GM23338 (cell line): Measurements from ENCODE around the gene CERK. TPM values are rescaled to one million over a fixed set of nuclear protein-coding genes. Genes with fewer than 3 reads are reported as not detected.

ENCODE experiments used
- ATAC-seq: fragments of 200-7000 bp; cut with Tn5 transposase; 3 replicates; pipeline ENCODE4 v1.9.1; 2020
- DNase-seq: peaks from one replicate; pipeline ENCODE4 v3.0.0-alpha.2; 2015; ENCODE audit warnings: low spot score
- H2AFZ ChIP-seq: fragments of 200-600 bp; sonication (generic); 2 replicates; pipeline ENCODE4 v1.8.0; 2016; ENCODE audit warnings: antibody characterized with exemption, mild to moderate bottlenecking, moderate library complexity
- H3F3A ChIP-seq: fragments of 200-600 bp; sonication (generic); replicated peaks from 2 replicates; pipeline ENCODE4 v1.8.0; 2017; ENCODE audit warnings: antibody characterized with exemption, mixed run types, low read depth
- H3K27ac ChIP-seq: fragments of 200-600 bp; sonication (generic); 2 replicates; pipeline ENCODE4 v1.6.1; 2016; ENCODE audit warnings: low read depth
- H3K27me3 ChIP-seq: fragments of 200-600 bp; sonication (generic); 2 replicates; pipeline ENCODE4 v1.8.0; 2016; ENCODE audit warnings: mild to moderate bottlenecking, mixed run types, moderate library complexity; ENCODE audit not compliant: insufficient read depth
- H3K36me3 ChIP-seq: fragments of 200-600 bp; sonication (generic); 2 replicates; pipeline ENCODE4 v1.8.0; 2016; ENCODE audit warnings: mild to moderate bottlenecking; ENCODE audit not compliant: insufficient read depth
- H3K4me1 ChIP-seq: fragments of 200-600 bp; sonication (generic); 2 replicates; pipeline ENCODE4 v1.8.0; 2016; ENCODE audit warnings: mild to moderate bottlenecking, moderate library complexity; ENCODE audit not compliant: insufficient read depth
- H3K4me2 ChIP-seq: fragments of 200-600 bp; sonication (generic); 2 replicates; pipeline ENCODE4 v1.7.1; 2017; ENCODE audit warnings: mixed run types
- H3K4me3 ChIP-seq: fragments of 200-600 bp; sonication (generic); 2 replicates; pipeline ENCODE4 v1.6.1; 2016; ENCODE audit warnings: mixed run types
- H3K79me2 ChIP-seq: fragments of 200-600 bp; sonication (generic); replicated peaks from 2 replicates; pipeline ENCODE4 v1.8.0; 2017; ENCODE audit warnings: mild to moderate bottlenecking; ENCODE audit not compliant: insufficient read depth
- H3K9me2 ChIP-seq: fragments of 200-600 bp; sonication (generic); 2 replicates; pipeline ENCODE4 v1.8.0; 2017; ENCODE audit not compliant: insufficient read depth
- H4K20me1 ChIP-seq: fragments of 200-600 bp; sonication (generic); replicated peaks from 2 replicates; pipeline ENCODE4 v1.8.0; 2017; ENCODE audit warnings: mild to moderate bottlenecking; ENCODE audit not compliant: insufficient read depth
- H3K27ac Mint-ChIP-seq: 2 replicates; pipeline ENCODE4 v1.8.0; 2020; ENCODE audit warnings: inconsistent platforms, mild to moderate bottlenecking, moderate library complexity, mixed read lengths
- H3K27me3 Mint-ChIP-seq: 3 replicates; pipeline ENCODE4 v1.8.0; 2022; ENCODE audit warnings: low read depth, mild to moderate bottlenecking, moderate library complexity, mixed read lengths, inconsistent platforms; ENCODE audit not compliant: insufficient read depth, poor library complexity
- H3K36me3 Mint-ChIP-seq: 3 replicates; pipeline ENCODE4 v1.8.0; 2021; ENCODE audit warnings: low read depth, mild to moderate bottlenecking, inconsistent platforms, moderate library complexity, mixed read lengths
- H3K4me1 Mint-ChIP-seq: 3 replicates; pipeline ENCODE4 v1.8.0; 2020; ENCODE audit warnings: mild to moderate bottlenecking, inconsistent platforms, mixed read lengths
- H3K4me3 Mint-ChIP-seq: 3 replicates; pipeline ENCODE4 v1.8.0; 2021; ENCODE audit warnings: moderate library complexity, mild to moderate bottlenecking, inconsistent platforms, mixed read lengths
- H3K9me3 Mint-ChIP-seq: 3 replicates; pipeline ENCODE4 v1.8.0; 2020; ENCODE audit warnings: moderate library complexity, mild to moderate bottlenecking, inconsistent platforms, mixed read lengths
- CREB1 ChIP-seq: fragments of 250-450 bp; sonication (Bioruptor Pico); IDR thresholded peaks from 2 replicates; pipeline ENCODE4 v1.5.0; 2020; ENCODE audit warnings: low read depth, mild to moderate bottlenecking, moderate library complexity
- EZH2 ChIP-seq: fragments of 200-600 bp; sonication (generic); IDR thresholded peaks from one replicate; pipeline ENCODE4 v1.8.0; 2017; ENCODE audit warnings: antibody characterized with exemption, mild to moderate bottlenecking, low read depth; ENCODE audit not compliant: unreplicated experiment
- EZH2phosphoT487 ChIP-seq: fragments of 200-600 bp; sonication (generic); IDR thresholded peaks from one replicate; pipeline ENCODE4 v1.8.1; 2018; ENCODE audit warnings: antibody characterized with exemption; ENCODE audit not compliant: unreplicated experiment
- JUNB ChIP-seq: IDR thresholded peaks from one replicate; pipeline ENCODE4 v1.6.1; 2016; ENCODE audit warnings: antibody characterized with exemption; ENCODE audit not compliant: unreplicated experiment
- NANOG ChIP-seq: IDR thresholded peaks from 2 replicates; pipeline ENCODE4 v1.6.1; 2016; ENCODE audit warnings: antibody characterized with exemption, borderline replicate concordance
- POLR2AphosphoS5 ChIP-seq: IDR thresholded peaks from 2 replicates; pipeline ENCODE4 v1.6.1; 2016; ENCODE audit warnings: antibody characterized with exemption, low read depth
- REST ChIP-seq: IDR thresholded peaks from one replicate; pipeline ENCODE4 v1.6.1; 2018; ENCODE audit warnings: antibody characterized with exemption; ENCODE audit not compliant: unreplicated experiment
- STAT1 ChIP-seq: IDR thresholded peaks from one replicate; pipeline ENCODE4 v1.6.1; 2016; ENCODE audit warnings: antibody characterized with exemption; ENCODE audit not compliant: unreplicated experiment
- ZNF114 ChIP-seq: fragments of 250-450 bp; sonication (Bioruptor Pico); IDR thresholded peaks from 2 replicates; pipeline ENCODE4 v1.5.0; 2020; ENCODE audit warnings: mild to moderate bottlenecking, moderate library complexity
- ZNF331 ChIP-seq: fragments of 250-450 bp; sonication (Bioruptor Pico); IDR thresholded peaks from 2 replicates; pipeline ENCODE4 v1.5.0; 2020; ENCODE audit warnings: low read depth, mild to moderate bottlenecking, moderate library complexity
- ZNF462 ChIP-seq: fragments of 250-450 bp; sonication (Bioruptor Pico); IDR thresholded peaks from 2 replicates; pipeline ENCODE4 v1.5.0; 2020; ENCODE audit warnings: mild to moderate bottlenecking, moderate library complexity
- polyA plus RNA-seq: library from polyadenylated mRNA; unstranded; fragments of >200 nt; fragmentation: Nextera tagmentation; extraction: Ambion mirVana; gene quantifications from 2 replicates; pipeline ENCODE4 v1.2.1, GENCODE V29; 2016
- total RNA-seq: library from RNA; depleted of rRNA; stranded (reverse); fragments of >200 nt; shearing (Covaris generic); gene quantifications from 2 replicates; pipeline ENCODE4 v1.2.3, GENCODE V29; 2014
- TF ChIP-seq, protein P1 (sequence below), 2 experiments: fragments of 200-600 bp in 1 of 2; sonication (generic) in 1 of 2; conservative IDR thresholded peaks; 2 replicates each; pipeline versions ENCODE4 v1.5.1 to v1.6.1; 2016 to 2017; ENCODE audit warnings: antibody characterized with exemption in 2 of 2, low read depth in 2 of 2, mild to moderate bottlenecking in 2 of 2, moderate library complexity in 1 of 2
- TF ChIP-seq, protein P2 (sequence below): IDR thresholded peaks from 2 replicates; pipeline ENCODE4 v1.6.1; 2016; ENCODE audit warnings: antibody characterized with exemption

CERK gene
- total and polyA plus RNA-seq, 2 experiments from 2014 or later, result 12.7 to 62.9 TPM

GRCh38 chr22:46749682-46750529 lies 11.9 kb upstream of the CERK start:
- DNase-seq, result no peak
- no peak overlapping the region for H3K4me3 ChIP-seq
- Mint-ChIP-seq H3K4me3 (no peak overlapping the region), H3K4me1 (no peaks in the 10 kb centered on the region; the same call in 2 of the 3 replicates), H3K9me3 (peaks cover 14% of the 10 kb centered on the region), H3K36me3 (peaks cover 7% of the 10 kb centered on the region; the same call in 2 of the 3 replicates), H3K27me3 (peaks cover 13% of the 10 kb centered on the region), H3K27ac (no peak overlapping the region)
- no peaks in the 10 kb centered on the region for H3K4me1 ChIP-seq
- H3F3A ChIP-seq, result no peaks in the 10 kb centered on the region
- ATAC-seq, result no peak
- no peaks in the 10 kb centered on the region for H3K27me3 ChIP-seq
- no peak overlapping the region for H2AFZ ChIP-seq
- no peaks in the 10 kb centered on the region for H3K79me2 ChIP-seq
- H3K9me2 ChIP-seq, result no peaks in the 10 kb centered on the region
- no peak overlapping the region for H3K27ac ChIP-seq
- no peaks in the 10 kb centered on the region for H4K20me1 ChIP-seq
- no peaks in the 10 kb centered on the region for H3K36me3 ChIP-seq
- TF ChIP-seq ZNF331 (CRISPR knock-in tag), result no peak
- TF ChIP-seq, protein P1, sequence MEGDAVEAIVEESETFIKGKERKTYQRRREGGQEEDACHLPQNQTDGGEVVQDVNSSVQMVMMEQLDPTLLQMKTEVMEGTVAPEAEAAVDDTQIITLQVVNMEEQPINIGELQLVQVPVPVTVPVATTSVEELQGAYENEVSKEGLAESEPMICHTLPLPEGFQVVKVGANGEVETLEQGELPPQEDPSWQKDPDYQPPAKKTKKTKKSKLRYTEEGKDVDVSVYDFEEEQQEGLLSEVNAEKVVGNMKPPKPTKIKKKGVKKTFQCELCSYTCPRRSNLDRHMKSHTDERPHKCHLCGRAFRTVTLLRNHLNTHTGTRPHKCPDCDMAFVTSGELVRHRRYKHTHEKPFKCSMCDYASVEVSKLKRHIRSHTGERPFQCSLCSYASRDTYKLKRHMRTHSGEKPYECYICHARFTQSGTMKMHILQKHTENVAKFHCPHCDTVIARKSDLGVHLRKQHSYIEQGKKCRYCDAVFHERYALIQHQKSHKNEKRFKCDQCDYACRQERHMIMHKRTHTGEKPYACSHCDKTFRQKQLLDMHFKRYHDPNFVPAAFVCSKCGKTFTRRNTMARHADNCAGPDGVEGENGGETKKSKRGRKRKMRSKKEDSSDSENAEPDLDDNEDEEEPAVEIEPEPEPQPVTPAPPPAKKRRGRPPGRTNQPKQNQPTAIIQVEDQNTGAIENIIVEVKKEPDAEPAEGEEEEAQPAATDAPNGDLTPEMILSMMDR (conservative IDR thresholded peaks at IDR 0.05; ENCODE audit: low read depth in 2 of 2), result no peak
- TF ChIP-seq POLR2AphosphoS5, result no peak
- TF ChIP-seq, protein P2, sequence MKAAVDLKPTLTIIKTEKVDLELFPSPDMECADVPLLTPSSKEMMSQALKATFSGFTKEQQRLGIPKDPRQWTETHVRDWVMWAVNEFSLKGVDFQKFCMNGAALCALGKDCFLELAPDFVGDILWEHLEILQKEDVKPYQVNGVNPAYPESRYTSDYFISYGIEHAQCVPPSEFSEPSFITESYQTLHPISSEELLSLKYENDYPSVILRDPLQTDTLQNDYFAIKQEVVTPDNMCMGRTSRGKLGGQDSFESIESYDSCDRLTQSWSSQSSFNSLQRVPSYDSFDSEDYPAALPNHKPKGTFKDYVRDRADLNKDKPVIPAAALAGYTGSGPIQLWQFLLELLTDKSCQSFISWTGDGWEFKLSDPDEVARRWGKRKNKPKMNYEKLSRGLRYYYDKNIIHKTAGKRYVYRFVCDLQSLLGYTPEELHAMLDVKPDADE, result no peak
- TF ChIP-seq EZH2phosphoT487, result no peak
- no peak for TF ChIP-seq EZH2
- no peak for TF ChIP-seq STAT1
- TF ChIP-seq CREB1 (CRISPR knock-in tag), result no peak
- no peak for TF ChIP-seq JUNB
- TF ChIP-seq ZNF114 (CRISPR knock-in tag), result no peak
- TF ChIP-seq NANOG, result no peak
- no peak for TF ChIP-seq ZNF462 (CRISPR knock-in tag)
- no peak for TF ChIP-seq REST
- H3K4me2 ChIP-seq, result no peak overlapping the region
